IMR-90 (cell line): Measurements from ENCODE around the gene OR2AP1. TPM values are rescaled to one million over a fixed set of nuclear protein-coding genes. Genes with fewer than 3 reads are reported as not detected.

ENCODE experiments used
- ATAC-seq: fragments of 200-7000 bp; cut with Tn5 transposase; 2 replicates; pipeline ENCODE4 v1.9.1; 2020; ENCODE audit warnings: low read depth, mild to moderate bottlenecking, moderate library complexity
- BruUV-seq: library from RNA; stranded (reverse); fragments of 400-500 nt; replicated peaks from 2 replicates; lab custom pipeline; 2021; lab: Mats Ljungman, UMichigan
- CTCF ChIA-PET: fragments of 300-600 bp; formaldehyde crosslinking; extraction: SDS; loops from one replicate; lab custom pipeline; 2021; ENCODE audit warnings: antibody characterized with exemption; lab: Yijun Ruan, JAX
- POLR2A ChIA-PET: fragments of 300-600 bp; sonication (Branson Sonifier 250); formaldehyde crosslinking; loops from one replicate; lab custom pipeline; 2022; ENCODE audit warnings: antibody characterized with exemption; ENCODE audit not compliant: unreplicated experiment; lab: Charles Lee
- DNase-seq: peaks from one replicate; pipeline ENCODE4 v3.0.0; 2013
- H2AFZ ChIP-seq: replicated peaks from 2 replicates; pipeline ENCODE3; 2013; ENCODE audit warnings: low read length, mild to moderate bottlenecking; ENCODE audit not compliant: poor library complexity
- H2AK5ac ChIP-seq: 2 replicates; pipeline ENCODE4 v1.6.1; 2013; ENCODE audit warnings: low read depth, low read length, inconsistent platforms
- H2AK9ac ChIP-seq: replicated peaks from 2 replicates; pipeline ENCODE3; 2013; ENCODE audit warnings: mild to moderate bottlenecking, low read depth, low read length, moderate library complexity; ENCODE audit not compliant: poor library complexity
- H2BK120ac ChIP-seq: 2 replicates; pipeline ENCODE4 v1.6.1; 2013; ENCODE audit warnings: low read depth, low read length, inconsistent platforms
- H2BK15ac ChIP-seq: 3 replicates; pipeline ENCODE4 v1.6.1; 2013; ENCODE audit warnings: low read depth, low read length, inconsistent platforms
- H2BK20ac ChIP-seq: 2 replicates; pipeline ENCODE4 v1.6.1; 2013; ENCODE audit warnings: low read depth, mild to moderate bottlenecking, inconsistent platforms, low read length, moderate library complexity
- H2BK5ac ChIP-seq: 2 replicates; pipeline ENCODE4 v1.6.1; 2013; ENCODE audit warnings: mild to moderate bottlenecking, low read depth, low read length, inconsistent platforms; ENCODE audit not compliant: poor library complexity, severe bottlenecking
- H3K14ac ChIP-seq: replicated peaks from 2 replicates; pipeline ENCODE4 v1.6.1; 2013; ENCODE audit warnings: low read depth, low read length, inconsistent platforms
- H3K18ac ChIP-seq: 2 replicates; pipeline ENCODE4 v1.6.1; 2013; ENCODE audit warnings: low read depth, low read length, control low read depth
- H3K23ac ChIP-seq: 2 replicates; pipeline ENCODE4 v1.6.1; 2013; ENCODE audit warnings: low read depth, low read length, inconsistent platforms
- H3K27ac ChIP-seq: 2 replicates; pipeline ENCODE4 v1.5.1; 2013; ENCODE audit warnings: mild to moderate bottlenecking, control low read depth, low read length; ENCODE audit not compliant: insufficient read depth
- H3K27me3 ChIP-seq: 2 replicates; pipeline ENCODE4 v1.6.1; 2013; ENCODE audit warnings: low read length; ENCODE audit not compliant: control insufficient read depth, insufficient read depth
- H3K36me3 ChIP-seq: 2 replicates; pipeline ENCODE4 v1.6.1; 2013; ENCODE audit warnings: low read length, mixed read lengths; ENCODE audit not compliant: control insufficient read depth, insufficient read depth
- H3K4ac ChIP-seq: 2 replicates; pipeline ENCODE4 v1.6.1; 2013; ENCODE audit warnings: low read depth, low read length, inconsistent platforms
- H3K4me1 ChIP-seq: 2 replicates; pipeline ENCODE4 v1.6.1; 2013; ENCODE audit warnings: low read length, mixed read lengths; ENCODE audit not compliant: control insufficient read depth, insufficient read depth
- H3K4me2 ChIP-seq: 2 replicates; pipeline ENCODE4 v1.6.1; 2013; ENCODE audit warnings: low read depth, mild to moderate bottlenecking, control low read depth, low read length, moderate library complexity
- H3K4me3 ChIP-seq: 2 replicates; pipeline ENCODE4 v1.5.1; 2013; ENCODE audit warnings: low read depth, mild to moderate bottlenecking, control low read depth, low read length, moderate library complexity; ENCODE audit not compliant: insufficient read depth
- H3K56ac ChIP-seq: 2 replicates; pipeline ENCODE4 v1.6.1; 2013; ENCODE audit warnings: low read length, inconsistent platforms; ENCODE audit not compliant: insufficient read depth; ENCODE audit errors: extremely low read depth
- H3K79me1 ChIP-seq, 2 experiments: 2 replicates each; pipeline ENCODE4 v1.6.1; 2013; ENCODE audit warnings: low read length in 2 of 2, inconsistent platforms in 1 of 2, low read depth in 1 of 2
- H3K9ac ChIP-seq: 2 replicates; pipeline ENCODE4 v1.6.1; 2013; ENCODE audit warnings: low read depth, low read length, control low read depth
- H3K9me1 ChIP-seq: 2 replicates; pipeline ENCODE4 v1.6.1; 2013; ENCODE audit warnings: low read length, inconsistent platforms; ENCODE audit not compliant: insufficient read depth
- H3K9me3 ChIP-seq: 2 replicates; pipeline ENCODE4 v1.6.1; 2013; ENCODE audit warnings: low read length; ENCODE audit not compliant: control insufficient read depth, insufficient read depth
- H4K20me1 ChIP-seq: 2 replicates; pipeline ENCODE4 v1.6.1; 2013; ENCODE audit warnings: low read length, inconsistent platforms; ENCODE audit not compliant: insufficient read depth
- H4K5ac ChIP-seq: 2 replicates; pipeline ENCODE4 v1.6.1; 2013; ENCODE audit warnings: mild to moderate bottlenecking, low read depth, low read length, control low read depth
- H4K8ac ChIP-seq, 2 experiments: 2 replicates each; pipeline ENCODE4 v1.6.1; 2013; ENCODE audit warnings: low read depth in 2 of 2, low read length in 2 of 2, control low read depth in 1 of 2, inconsistent platforms in 1 of 2
- H4K91ac ChIP-seq: 2 replicates; pipeline ENCODE4 v1.6.1; 2013; ENCODE audit warnings: low read depth, low read length, inconsistent platforms; ENCODE audit not compliant: insufficient read depth
- BHLHE40 ChIP-seq: fragments of 150-350 bp; IDR thresholded peaks from 2 replicates; pipeline ENCODE4 v1.6.1; 2016; ENCODE audit warnings: mild to moderate bottlenecking, low read depth, low read length
- CEBPB ChIP-seq: IDR thresholded peaks from 2 replicates; pipeline ENCODE4 v1.6.1; 2012; ENCODE audit warnings: low read depth, low read length, improper control_type of control experiment
- CHD1 ChIP-seq: IDR thresholded peaks from 2 replicates; pipeline ENCODE4 v1.6.1; 2012; ENCODE audit warnings: low read depth, low read length, improper control_type of control experiment
- ELK1 ChIP-seq: fragments of 150-350 bp; IDR thresholded peaks from 2 replicates; pipeline ENCODE4 v1.6.1; 2016; ENCODE audit warnings: low read depth, mild to moderate bottlenecking, low read length, moderate library complexity, borderline replicate concordance
- FOS ChIP-seq: fragments of 150-350 bp; IDR thresholded peaks from 2 replicates; pipeline ENCODE4 v1.6.1; 2016; ENCODE audit warnings: low read depth, low read length
- MAFK ChIP-seq: IDR thresholded peaks from 2 replicates; pipeline ENCODE4 v1.6.1; 2012; ENCODE audit warnings: low read depth, low read length, improper control_type of control experiment
- MAZ ChIP-seq: IDR thresholded peaks from 2 replicates; pipeline ENCODE4 v1.6.1; 2012; ENCODE audit warnings: low read depth, mild to moderate bottlenecking, low read length, improper control_type of control experiment, moderate library complexity, borderline replicate concordance
- MXI1 ChIP-seq: IDR thresholded peaks from 2 replicates; pipeline ENCODE4 v1.6.1; 2012; ENCODE audit warnings: low read depth, mild to moderate bottlenecking, low read length, moderate library complexity, borderline replicate concordance
- NFE2L2 ChIP-seq: fragments of 150-350 bp; IDR thresholded peaks from 2 replicates; pipeline ENCODE4 v1.6.1; 2016; ENCODE audit warnings: low read depth, mild to moderate bottlenecking, low read length
- POLR2A ChIP-seq: IDR thresholded peaks from 2 replicates; pipeline ENCODE4 v1.6.1; 2012; ENCODE audit warnings: mild to moderate bottlenecking, low read depth, low read length
- RAD21 ChIP-seq: IDR thresholded peaks from 2 replicates; pipeline ENCODE4 v1.6.1; 2012; ENCODE audit warnings: low read length, improper control_type of control experiment
- RCOR1 ChIP-seq: IDR thresholded peaks from 2 replicates; pipeline ENCODE4 v1.6.1; 2012; ENCODE audit warnings: mild to moderate bottlenecking, low read length, improper control_type of control experiment; ENCODE audit not compliant: insufficient replicate concordance
- RFX5 ChIP-seq: IDR thresholded peaks from 2 replicates; pipeline ENCODE4 v1.8.0; 2012; ENCODE audit warnings: low read depth, mild to moderate bottlenecking, low read length, moderate library complexity
- SMC3 ChIP-seq: fragments of 150-350 bp; IDR thresholded peaks from 2 replicates; pipeline ENCODE4 v1.6.1; 2016; ENCODE audit warnings: low read depth, mild to moderate bottlenecking, antibody characterized with exemption, low read length, moderate library complexity
- WGBS, 2 experiments: methylation state at CpG; one replicate each; pipeline versions ENCODE4 v1.1.5 to v1.1.7; 2013; ENCODE audit warnings: missing lambda C conversion rate in 2 of 2; ENCODE audit not compliant: insufficient read length in 1 of 2; ENCODE audit errors: extremely low coverage in 2 of 2; 5-methylcytosine and 5-hydroxymethylcytosine counted together
- dilution Hi-C: fragments of 300-500 bp; cut with HindIII; formaldehyde crosslinking; loops from one replicate; pipeline ENCODE4 v1.14.3; 2018; ENCODE audit warnings: low sequenced_read_pairs; ENCODE audit not compliant: unreplicated experiment
- in situ Hi-C: fragments of 300-500 bp; cut with MboI; formaldehyde crosslinking; loops from 3 replicates; pipeline ENCODE4 v1.14.3; 2019; ENCODE audit warnings: low sequenced_read_pairs, inconsistent platforms, mixed read lengths
- intact Hi-C: fragments of 100-400 bp; cut with micrococcal nuclease; formaldehyde crosslinking; loops from 2 replicates; pipeline ENCODE4 v1.10.0; 2022
- polyA plus RNA-seq, 3 experiments: library from polyadenylated mRNA; depleted of rRNA; stranded (reverse); fragments of >200 nt; gene quantifications; 2 replicates each; pipeline ENCODE4 v1.2.3, GENCODE V29; 2012; ENCODE audit warnings: low replicate concordance in 1 of 3
- total RNA-seq: library from RNA; depleted of rRNA; stranded (reverse); fragments of >200 nt; gene quantifications from 2 replicates; pipeline ENCODE4 v1.2.3, GENCODE V29; 2012
- TF ChIP-seq, protein P1 (sequence below): conservative IDR thresholded peaks from 2 replicates; pipeline ENCODE4 v1.5.1; 2012; ENCODE audit warnings: mild to moderate bottlenecking, low read depth, low read length, improper control_type of control experiment
- TF ChIP-seq, protein P2 (sequence below): fragments of 150-350 bp; IDR thresholded peaks from 2 replicates; pipeline ENCODE4 v1.6.1; 2017; ENCODE audit warnings: mild to moderate bottlenecking, antibody characterized with exemption, low read length, low read depth

The OR2AP1 gene
- total and polyA plus RNA-seq, 2 of the 4 experiments (the other 2 are of a cell fraction): not detected

DNA sequence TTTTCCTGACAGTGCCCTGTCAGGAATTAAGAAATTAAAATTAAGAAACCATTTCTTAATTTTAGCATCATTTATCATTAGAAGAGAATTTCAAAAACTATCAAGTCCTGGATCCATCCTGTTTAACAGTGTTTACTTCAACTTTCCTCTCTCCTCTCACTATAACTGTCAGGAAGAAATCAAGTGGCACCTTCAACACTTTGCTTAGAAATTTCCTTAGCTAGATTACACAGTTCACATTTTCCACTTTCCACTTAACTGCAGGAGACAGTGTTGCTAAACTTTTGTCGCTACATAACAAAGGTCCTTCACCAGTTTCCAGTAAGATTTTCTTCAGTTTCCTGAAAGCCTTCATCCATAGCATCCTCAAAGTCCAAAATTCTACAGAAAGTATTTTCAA lies 42.5 kb downstream of the OR2AP1 start:
- Histone ChIP-seq H3K9ac (no peak overlapping the region), H3K4me3 (no peak overlapping the region), H2AK5ac (no peak overlapping the region), H3K4me1 (no peaks in the 10 kb centered on the region), H3K4ac (no peak overlapping the region), H2BK20ac (no peak overlapping the region), H3K27me3 (no peaks in the 10 kb centered on the region; the same call in none of the 2 replicates), H3K36me3 (no peaks in the 10 kb centered on the region), H2AK9ac (no peak overlapping the region), H3K9me3 (0 out of 2 replicates have a peak, but pooled peaks cover 1% of the 10 kb centered on the region), H3K79me1 (no peaks in the 10 kb centered on the region), H3K23ac (no peak overlapping the region), H3K18ac (no peak overlapping the region), H4K5ac (no peak overlapping the region), H2AFZ (no peak overlapping the region), H2BK120ac (no peak overlapping the region), H3K9me1 (no peaks in the 10 kb centered on the region), H4K8ac (no peak overlapping the region), H3K27ac (no peak overlapping the region), H3K56ac (no peak overlapping the region), H2BK5ac (no peak overlapping the region), H2BK15ac (no peak overlapping the region), H4K20me1 (no peaks in the 10 kb centered on the region), H4K91ac (no peak overlapping the region), H3K14ac (no peak overlapping the region), H3K4me2 (no peak overlapping the region)
- ChIA-PET CTCF (no interaction called here), POLR2A (no interaction called here)
- BruUV-seq: no TSS peak
- TF ChIP-seq BHLHE40 (no peak), FOS (no peak), MXI1 (no peak), POLR2A (no peak), CEBPB (no peak), RAD21 (no peak), MAFK (no peak), SMC3 (no peak), RFX5 (no peak), CHD1 (no peak), RCOR1 (no peak), NFE2L2 (no peak), MAZ (no peak), ELK1 (no peak)
- TF ChIP-seq, protein P1, sequence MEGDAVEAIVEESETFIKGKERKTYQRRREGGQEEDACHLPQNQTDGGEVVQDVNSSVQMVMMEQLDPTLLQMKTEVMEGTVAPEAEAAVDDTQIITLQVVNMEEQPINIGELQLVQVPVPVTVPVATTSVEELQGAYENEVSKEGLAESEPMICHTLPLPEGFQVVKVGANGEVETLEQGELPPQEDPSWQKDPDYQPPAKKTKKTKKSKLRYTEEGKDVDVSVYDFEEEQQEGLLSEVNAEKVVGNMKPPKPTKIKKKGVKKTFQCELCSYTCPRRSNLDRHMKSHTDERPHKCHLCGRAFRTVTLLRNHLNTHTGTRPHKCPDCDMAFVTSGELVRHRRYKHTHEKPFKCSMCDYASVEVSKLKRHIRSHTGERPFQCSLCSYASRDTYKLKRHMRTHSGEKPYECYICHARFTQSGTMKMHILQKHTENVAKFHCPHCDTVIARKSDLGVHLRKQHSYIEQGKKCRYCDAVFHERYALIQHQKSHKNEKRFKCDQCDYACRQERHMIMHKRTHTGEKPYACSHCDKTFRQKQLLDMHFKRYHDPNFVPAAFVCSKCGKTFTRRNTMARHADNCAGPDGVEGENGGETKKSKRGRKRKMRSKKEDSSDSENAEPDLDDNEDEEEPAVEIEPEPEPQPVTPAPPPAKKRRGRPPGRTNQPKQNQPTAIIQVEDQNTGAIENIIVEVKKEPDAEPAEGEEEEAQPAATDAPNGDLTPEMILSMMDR: no peak
- TF ChIP-seq, protein P2, sequence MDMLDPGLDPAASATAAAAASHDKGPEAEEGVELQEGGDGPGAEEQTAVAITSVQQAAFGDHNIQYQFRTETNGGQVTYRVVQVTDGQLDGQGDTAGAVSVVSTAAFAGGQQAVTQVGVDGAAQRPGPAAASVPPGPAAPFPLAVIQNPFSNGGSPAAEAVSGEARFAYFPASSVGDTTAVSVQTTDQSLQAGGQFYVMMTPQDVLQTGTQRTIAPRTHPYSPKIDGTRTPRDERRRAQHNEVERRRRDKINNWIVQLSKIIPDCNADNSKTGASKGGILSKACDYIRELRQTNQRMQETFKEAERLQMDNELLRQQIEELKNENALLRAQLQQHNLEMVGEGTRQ: no peak
- intact Hi-C loops (loop anchor here (5.0 kb wide), 1 partner anchor 622 kb away; no protein-coding TSS in a partner anchor), dilution Hi-C loops (no loop called here), in situ Hi-C loops (loop anchor here (10.0 kb wide), 1 partner anchor 420 kb away; no protein-coding TSS in a partner anchor)
- DNase-seq (no peak), ATAC-seq (no peak)
- WGBS, 2 experiments: 50% methylated on average over 1 of the region's 1 CpG; no CpG with 5 or more reads in 1 of the 2 experiments
